Thyroid gland (tissue), 4 donors: ENCODE measurements around the gene REEP1.

Experiments
- POLR2A ChIP-seq, 2 donors: fragments of 450-650 bp; IDR thresholded peaks; one replicate each; pipeline ENCODE4 v1.6.1; 2017; ENCODE audit warnings: antibody characterized with exemption in 2 of 2, mild to moderate bottlenecking in 2 of 2, moderate library complexity in 1 of 2
- TF ChIP-seq, protein P1 (sequence below), 6 experiments: fragments of 200-600 bp in 3 of 6; fragments of 450-650 bp in 3 of 6; sonication (generic) in 3 of 6; IDR thresholded peaks; one replicate each; pipeline ENCODE4 v1.5.1; 2016 to 2019; ENCODE audit warnings: antibody characterized with exemption in 6 of 6, mild to moderate bottlenecking in 2 of 6, inconsistent platforms in 1 of 6, moderate library complexity in 1 of 6

DNA sequence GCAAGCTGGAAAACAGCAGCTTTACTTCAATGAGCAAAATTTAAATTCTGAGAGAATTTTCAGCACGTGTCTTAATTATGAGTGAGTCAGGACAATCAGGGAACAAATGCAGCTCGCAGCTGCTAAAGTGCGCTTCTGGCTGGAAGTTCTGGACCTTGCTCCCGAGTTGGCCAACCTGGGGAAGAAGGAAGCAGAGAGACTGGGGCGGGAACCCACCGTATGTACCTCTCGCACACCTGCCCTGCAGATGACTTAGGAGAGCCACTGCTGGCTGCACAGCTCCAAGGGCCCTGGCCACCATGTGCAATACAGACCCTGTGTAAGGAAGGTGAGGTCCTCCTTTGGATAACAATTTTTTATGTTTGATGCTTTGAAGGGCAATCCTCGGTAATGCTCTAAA is 42.4 kb downstream of the REEP1 start:
- TF ChIP-seq, protein P1, sequence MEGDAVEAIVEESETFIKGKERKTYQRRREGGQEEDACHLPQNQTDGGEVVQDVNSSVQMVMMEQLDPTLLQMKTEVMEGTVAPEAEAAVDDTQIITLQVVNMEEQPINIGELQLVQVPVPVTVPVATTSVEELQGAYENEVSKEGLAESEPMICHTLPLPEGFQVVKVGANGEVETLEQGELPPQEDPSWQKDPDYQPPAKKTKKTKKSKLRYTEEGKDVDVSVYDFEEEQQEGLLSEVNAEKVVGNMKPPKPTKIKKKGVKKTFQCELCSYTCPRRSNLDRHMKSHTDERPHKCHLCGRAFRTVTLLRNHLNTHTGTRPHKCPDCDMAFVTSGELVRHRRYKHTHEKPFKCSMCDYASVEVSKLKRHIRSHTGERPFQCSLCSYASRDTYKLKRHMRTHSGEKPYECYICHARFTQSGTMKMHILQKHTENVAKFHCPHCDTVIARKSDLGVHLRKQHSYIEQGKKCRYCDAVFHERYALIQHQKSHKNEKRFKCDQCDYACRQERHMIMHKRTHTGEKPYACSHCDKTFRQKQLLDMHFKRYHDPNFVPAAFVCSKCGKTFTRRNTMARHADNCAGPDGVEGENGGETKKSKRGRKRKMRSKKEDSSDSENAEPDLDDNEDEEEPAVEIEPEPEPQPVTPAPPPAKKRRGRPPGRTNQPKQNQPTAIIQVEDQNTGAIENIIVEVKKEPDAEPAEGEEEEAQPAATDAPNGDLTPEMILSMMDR (IDR thresholded peaks at IDR 0.05) = no peak
- no peak for TF ChIP-seq POLR2A (IDR thresholded peaks at IDR 0.05)
